IPS DF 4.7 (cell line): ENCODE measurements around the gene TMUB2.

Experiments used
- DNase-seq: peaks from one replicate; pipeline ENCODE4 v3.0.0-alpha.2; 2013; ENCODE audit warnings: low spot score; ENCODE audit errors: extremely low read depth

The TMUB2 gene

DNA sequence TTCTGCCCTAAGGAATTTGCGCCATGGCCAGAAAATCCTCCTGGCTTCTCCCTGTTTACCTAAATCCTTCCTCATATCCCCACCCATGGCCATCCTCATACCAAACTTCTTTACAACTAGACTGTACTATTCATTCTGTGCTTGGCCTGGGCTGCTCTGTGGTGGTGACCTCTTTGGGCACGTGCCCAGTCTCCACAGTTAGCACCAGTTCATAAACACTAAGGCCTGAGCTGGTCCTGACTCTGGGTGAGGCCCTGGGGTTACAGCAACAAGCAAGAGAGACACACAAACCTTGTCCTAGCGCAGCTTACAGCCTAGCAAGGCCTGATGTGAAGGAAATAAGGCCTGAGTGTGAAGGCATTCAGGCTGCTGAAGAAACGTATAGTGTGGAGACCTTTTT is 16.0 kb downstream of the TMUB2 start:
- DNase-seq, result no peak

- DNase-seq, result no peak
Measured at GRCh38 chr17:44203731-44204440, 17.1 kb downstream of the TMUB2 start.

DNA sequence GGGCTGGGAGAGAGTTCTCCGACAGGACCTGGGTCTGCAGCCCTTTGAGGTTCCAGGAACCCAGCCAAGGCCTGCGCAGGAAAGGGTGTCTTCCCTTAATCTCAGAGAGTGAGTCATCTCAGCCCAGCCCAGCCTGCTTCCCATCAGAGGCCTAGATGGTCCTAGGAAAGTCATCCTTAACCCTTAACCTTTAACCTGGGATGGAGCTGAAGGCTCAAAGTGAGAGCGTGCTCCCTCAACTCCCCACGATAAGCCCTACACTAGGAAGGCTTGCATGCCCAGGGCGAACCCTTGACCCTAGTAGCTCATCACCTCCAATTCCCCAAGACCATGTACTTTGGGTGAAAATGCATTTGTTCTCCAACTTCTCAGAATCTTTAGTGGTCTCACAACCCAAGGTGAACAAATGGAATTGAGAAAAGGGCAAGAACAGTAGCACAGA is 17.7 kb downstream of the TMUB2 start:
- no peak for DNase-seq

DNA sequence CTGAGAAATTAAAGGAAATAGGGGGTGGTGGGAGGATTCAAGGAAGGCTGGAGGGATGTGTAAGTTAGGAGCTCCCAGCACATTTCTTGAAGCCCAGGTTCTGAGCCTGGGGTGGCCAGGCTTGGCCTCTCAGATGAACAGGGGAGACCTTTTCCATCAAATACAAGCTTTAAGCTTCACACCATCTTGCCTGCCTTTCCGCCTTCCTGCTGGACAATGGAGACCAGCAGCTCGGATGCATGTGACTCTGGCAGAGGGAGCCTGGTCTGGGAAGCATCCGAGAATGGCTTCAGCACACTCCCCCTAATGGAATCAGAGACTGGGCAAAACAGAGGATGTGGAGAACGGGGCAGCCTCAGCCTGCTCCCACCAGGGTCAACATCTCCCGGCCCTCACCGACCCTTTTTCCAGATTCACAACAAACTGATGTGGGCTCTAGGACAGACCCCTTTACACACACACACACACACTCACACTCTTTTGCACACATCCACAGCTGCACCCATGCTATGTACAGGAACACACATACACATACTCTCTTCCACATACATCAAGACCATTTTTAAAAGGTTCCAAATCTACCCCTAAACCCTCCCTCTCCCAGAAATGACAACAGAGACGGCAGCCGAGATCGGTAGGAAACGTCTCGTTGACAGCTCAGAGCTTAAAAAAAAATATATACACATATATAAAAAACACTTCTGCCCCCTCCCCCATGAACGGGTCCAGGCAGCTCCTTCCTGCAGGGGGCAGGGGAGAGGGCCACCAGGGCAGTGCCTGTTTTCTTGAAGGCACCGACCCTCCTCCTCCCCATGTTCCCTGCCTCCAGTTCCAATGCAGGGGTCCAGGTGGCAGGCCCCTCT is 19.4 kb downstream of the TMUB2 start:
- DNase-seq, result no peak

GRCh38 chr17:44206825-44207155 is 20.0 kb downstream of the TMUB2 start:
- no peak for DNase-seq

- no peak for DNase-seq
Measured at GRCh38 chr17:44207319-44207718, 20.5 kb downstream of the TMUB2 start.

- no peak for DNase-seq
Measured at GRCh38 chr17:44207743-44208142, 21.0 kb downstream of the TMUB2 start.

DNA sequence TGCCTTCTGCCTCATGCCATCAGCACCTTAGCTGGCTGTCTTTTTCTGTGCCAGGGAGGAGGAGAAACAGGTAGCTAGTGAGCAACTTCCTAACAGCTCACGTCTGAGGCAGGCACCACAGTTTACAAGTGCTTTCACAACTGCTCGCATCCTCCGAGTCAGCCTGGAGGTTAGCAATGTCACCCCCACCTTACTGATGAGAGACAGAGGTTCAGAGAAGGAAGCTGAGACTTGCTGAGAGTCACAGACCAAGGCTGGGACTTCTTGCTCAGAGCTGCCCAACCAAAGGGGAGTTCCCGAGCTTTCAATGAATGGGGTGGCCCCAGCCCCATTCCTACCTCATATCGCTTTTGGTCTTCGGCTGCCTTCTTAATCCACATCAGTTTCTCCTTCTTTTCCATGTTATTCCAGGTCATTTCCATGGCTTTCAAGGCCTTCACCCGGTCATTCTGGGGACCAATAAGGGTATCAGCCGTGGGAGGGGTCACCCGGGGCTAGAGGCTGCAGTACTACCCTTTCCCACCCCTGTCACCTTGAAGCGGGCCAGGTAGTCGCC is 23.1 kb downstream of the TMUB2 start:
- DNase-seq, result no peak

GRCh38 chr17:44210342-44211192 is 23.8 kb downstream of the TMUB2 start:
- DNase-seq, result no peak

- no peak for DNase-seq
Measured at GRCh38 chr17:44211281-44212265, 24.8 kb downstream of the TMUB2 start.

DNA sequence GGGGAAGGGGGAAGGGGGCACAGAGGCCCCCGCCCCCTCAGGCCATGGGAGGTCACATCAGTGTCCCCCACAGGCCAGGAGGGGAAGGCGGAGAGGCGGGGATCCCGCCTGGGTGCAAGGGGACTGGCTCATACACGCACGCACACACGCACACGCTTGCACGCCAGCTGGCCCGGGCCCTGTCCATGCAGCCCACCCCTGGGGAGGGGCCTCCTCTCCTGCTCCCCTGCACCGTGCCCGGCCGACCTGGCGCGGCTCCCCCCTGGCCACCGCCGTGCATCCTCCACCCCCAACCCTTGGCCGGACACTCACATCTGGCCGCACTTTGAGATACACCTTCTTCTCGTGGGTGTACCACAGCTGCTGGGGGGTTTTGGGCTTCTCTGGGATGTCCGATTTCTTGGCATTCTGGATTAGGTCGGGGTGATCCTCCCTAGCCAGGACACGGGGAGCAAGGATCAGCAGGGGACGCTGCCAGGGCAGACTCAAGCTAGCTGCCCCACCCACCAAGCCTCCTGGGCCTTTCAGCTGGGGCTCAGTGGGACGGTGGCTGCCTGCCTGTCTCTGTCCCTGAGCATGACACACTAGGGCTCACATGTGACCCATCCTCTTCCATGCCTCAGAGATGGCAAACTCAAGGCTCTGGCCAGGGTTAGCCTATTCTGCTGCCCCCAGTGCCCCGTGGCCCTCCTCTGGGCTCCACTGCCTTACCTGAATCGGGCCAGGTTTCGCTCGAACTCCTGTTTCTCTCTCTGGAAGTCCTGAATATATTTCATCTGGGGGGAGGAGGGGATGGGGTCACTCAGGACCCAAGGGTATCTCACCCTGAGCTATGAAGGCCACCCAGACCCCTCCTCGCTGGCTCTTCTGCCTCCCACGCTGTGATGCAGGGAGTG is 26.0 kb downstream of the TMUB2 start:
- DNase-seq, result no peak

DNA sequence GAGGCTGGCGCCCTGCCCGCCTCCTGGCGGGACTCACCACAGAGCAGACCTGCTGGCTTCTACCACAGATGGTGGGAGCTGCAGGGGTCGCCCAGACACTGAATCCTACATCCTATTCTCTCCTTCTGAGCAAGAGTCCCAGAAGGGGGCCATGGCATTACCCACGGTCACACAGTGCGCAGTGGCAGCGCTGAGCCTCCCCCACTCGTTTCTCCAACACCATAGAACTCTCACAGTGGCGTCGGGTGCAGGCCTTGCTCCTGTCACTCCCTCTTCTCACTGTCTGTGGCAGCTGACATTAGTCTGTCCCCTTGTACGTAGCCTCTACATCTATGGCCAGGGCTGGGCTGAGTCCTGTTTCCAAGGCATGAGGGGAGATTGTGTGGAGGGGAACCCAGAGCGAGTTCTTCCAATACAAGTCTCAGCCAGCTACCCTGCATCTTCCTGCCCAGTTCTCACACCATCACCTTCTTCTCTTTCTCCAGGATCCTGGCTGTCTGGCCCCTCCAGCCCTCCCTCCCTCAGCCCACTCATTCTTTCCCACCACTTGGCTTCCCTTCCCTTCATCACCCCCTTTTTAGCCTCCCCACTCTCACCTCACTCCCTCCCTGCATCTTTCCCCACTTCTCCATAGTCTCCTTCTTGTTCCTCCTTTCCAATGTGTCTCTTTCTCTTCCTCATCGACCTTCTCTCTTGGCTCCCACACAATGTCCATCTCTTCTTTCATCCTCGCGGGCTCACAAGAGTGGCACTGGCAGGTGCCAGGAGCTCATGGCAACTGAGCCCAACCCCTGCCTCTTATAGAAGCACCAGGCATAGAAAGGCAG is 26.8 kb downstream of the TMUB2 start:
- no peak for DNase-seq

GRCh38 chr17:44214230-44214494 is 27.4 kb downstream of the TMUB2 start:
- no peak for DNase-seq

DNA sequence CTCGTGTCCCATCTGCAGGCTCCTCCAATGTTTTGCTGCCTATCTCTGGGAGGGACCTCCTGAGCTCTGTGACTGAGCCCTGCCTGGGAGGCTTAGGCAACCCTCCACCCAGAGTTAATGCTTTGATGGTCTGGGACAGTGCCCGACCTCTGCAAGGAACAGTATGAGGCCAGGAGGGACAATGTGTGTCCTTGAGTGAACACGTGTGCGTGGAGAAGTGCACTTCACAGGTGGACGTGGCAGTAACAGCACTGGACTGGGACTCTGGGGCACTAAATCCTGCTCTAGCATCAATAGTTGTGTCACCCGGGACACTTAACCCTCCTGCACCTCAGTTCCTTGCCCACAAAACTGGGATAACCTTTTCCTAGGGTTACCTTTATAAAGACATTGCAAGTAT is 28.1 kb downstream of the TMUB2 start:
- DNase-seq, result no peak

GRCh38 chr17:44216173-44216572 is 29.4 kb downstream of the TMUB2 start:
- DNase-seq, result no peak

DNA sequence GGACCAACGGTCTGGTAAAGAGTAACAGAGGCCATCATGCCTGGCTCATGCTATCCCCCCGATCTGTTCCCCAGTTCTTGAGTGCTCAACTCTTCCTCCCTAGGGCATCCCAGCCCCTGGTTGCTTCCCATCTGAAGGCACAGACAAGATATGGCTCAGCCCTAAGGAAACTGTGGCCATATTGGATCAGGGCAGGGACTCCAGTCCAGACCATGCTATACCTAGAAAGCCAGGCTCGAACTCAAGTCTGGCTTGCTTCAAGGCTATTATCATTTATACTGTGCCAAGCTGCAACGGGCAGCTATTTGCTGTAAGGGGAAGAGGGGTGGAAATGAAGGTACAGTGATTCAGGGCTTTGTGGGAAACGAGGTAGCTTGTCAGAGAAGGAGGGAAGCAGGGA is 29.9 kb downstream of the TMUB2 start:
- DNase-seq, result no peak

DNA sequence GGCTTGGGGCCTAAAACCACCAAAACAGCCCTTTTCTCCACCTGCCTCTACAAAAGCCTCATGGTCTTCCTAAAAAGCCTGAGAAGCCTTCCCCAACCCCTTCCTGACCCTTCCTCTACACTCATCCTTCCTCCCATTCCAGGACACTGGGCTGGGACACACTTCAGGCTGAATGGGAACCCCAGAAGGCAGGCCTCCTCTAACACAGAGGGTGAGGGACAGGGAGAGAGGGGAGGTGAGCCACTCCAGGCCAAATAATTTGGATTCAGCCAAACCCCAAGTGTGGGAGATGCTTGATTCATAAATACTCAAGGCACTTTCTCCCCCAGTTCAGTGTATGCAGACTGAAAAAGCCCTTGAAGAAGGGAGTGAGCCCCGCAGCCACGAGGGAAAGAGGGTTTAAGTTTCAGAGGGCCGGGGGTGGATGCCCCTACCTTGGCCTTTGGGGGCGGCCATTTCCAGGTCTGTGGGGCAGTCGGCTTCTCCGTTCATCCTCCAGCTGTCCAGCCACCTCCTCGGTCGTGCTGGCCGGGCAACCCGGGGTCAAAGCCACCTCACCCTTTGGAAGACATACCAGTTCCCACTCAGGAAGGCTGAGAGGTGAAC is 31.1 kb downstream of the TMUB2 start:
- DNase-seq, result no peak

DNA sequence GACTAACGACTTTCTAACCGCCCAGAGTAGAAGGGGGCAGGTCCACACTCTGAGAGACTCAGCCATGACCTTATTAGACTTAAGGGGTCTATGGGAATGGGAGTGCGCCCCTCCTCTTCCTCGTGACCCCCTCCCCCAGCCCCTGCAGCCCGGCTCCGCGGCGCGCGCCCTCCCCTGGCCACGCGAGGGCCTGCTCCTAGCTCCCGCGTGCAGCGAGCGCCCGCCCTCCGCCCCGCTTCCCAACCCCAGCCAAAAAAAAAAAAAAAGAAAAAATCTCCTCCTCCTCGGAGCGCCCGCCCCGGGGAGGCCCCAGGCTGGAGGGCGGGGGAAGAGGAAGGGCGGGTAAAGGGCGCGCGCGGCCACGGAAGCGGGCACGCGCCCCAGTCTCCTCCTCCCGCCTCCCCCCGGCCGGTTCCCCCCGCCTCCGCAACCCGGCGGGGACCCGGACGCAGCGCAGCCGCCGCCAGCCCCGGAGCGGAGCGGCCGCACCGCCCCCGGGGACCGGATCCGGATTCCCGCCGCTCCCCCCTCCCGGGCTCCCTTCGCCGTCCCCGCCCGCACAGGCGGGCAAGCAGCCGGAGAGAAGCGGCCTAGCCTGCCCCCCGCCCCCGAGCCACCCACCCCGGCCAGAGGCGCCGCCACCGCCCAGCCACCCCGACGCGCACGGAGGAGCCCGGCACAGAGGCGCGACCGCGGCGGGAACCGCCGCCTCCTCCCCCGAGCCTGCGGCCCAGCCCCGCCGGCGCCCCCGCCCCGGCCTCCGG is 31.8 kb downstream of the TMUB2 start:
- no peak for DNase-seq
